T-cell (primary cell): Measurements from ENCODE around the gene LRP5. TPM values are rescaled to one million over a fixed set of nuclear protein-coding genes. Genes with fewer than 3 reads are reported as not detected.

Experiments used
- ATAC-seq, 4 experiments: fragments of 200-7000 bp in 3 of 4; fragments of 150-1000 bp in 1 of 4; cut with Tn5 transposase; replicated peaks in 1 of 4; 1 replicate in 3 of 4; 2 replicates in 1 of 4; pipeline ENCODE4 v1.10.0; 2021; ENCODE audit warnings: moderate library complexity in 3 of 4, mild to moderate bottlenecking in 2 of 4, moderate number of reproducible peaks in 1 of 4
- CTCF ChIA-PET, 2 donors: fragments of 300-600 bp; sonication (Branson Sonifier 250); formaldehyde crosslinking; loops; one replicate each; lab custom pipeline; 2022; ENCODE audit warnings: antibody characterized with exemption in 2 of 2; lab: Charles Lee
- POLR2A ChIA-PET, 2 donors: fragments of 300-600 bp; sonication (Branson Sonifier 250); formaldehyde crosslinking; loops; one replicate each; lab custom pipeline; 2022; ENCODE audit warnings: antibody characterized with exemption in 2 of 2; lab: Charles Lee
- DNase-seq, 35 experiments: peaks; one replicate each; pipeline versions ENCODE4 v3.0.0 to v3.0.0-alpha.2; 2013 to 2023
- H3K27ac ChIP-seq: one replicate; pipeline ENCODE4 v1.5.1; 2013; ENCODE audit warnings: low read length
- H3K27me3 ChIP-seq, 2 experiments: replicated peaks in 1 of 2; 1 replicate in 1 of 2; 2 replicates in 1 of 2; pipeline versions ENCODE4 v1.6.1 to v1.7.0; 2013; ENCODE audit warnings: low read length in 1 of 2, mixed read lengths in 1 of 2; ENCODE audit not compliant: control insufficient read depth in 2 of 2, insufficient read depth in 2 of 2; ENCODE audit errors: extremely low read depth in 1 of 2
- H3K36me3 ChIP-seq, 2 donors: 1 replicate in 1 of 2; 2 replicates in 1 of 2; pipeline versions ENCODE4 v1.6.1 to v1.7.0; 2013; ENCODE audit warnings: low read length in 1 of 2; ENCODE audit not compliant: control insufficient read depth in 2 of 2, insufficient read depth in 1 of 2; ENCODE audit errors: extremely low read depth in 1 of 2
- H3K4me1 ChIP-seq, 2 experiments: 1 replicate in 1 of 2; 2 replicates in 1 of 2; pipeline versions ENCODE4 v1.6.1 to v1.7.0; 2013; ENCODE audit warnings: low read length in 2 of 2, mixed read lengths in 1 of 2; ENCODE audit not compliant: insufficient read depth in 2 of 2, control insufficient read depth in 1 of 2; ENCODE audit errors: extremely low read depth in 1 of 2
- H3K4me3 ChIP-seq, 2 donors: 1 replicate in 1 of 2; 2 replicates in 1 of 2; pipeline versions ENCODE4 v1.5.1 to v1.7.0; 2013; ENCODE audit warnings: mild to moderate bottlenecking in 2 of 2, low read length in 1 of 2, moderate library complexity in 1 of 2; ENCODE audit not compliant: control insufficient read depth in 1 of 2; ENCODE audit errors: extremely low read depth in 1 of 2
- H3K9me3 ChIP-seq: 2 replicates; pipeline ENCODE4 v1.7.0; 2013
- H3K27ac Mint-ChIP-seq, 2 donors: one replicate each; pipeline ENCODE4 v1.8.0; 2020 to 2021; ENCODE audit warnings: mild to moderate bottlenecking in 2 of 2, mixed read lengths in 2 of 2
- H3K27me3 Mint-ChIP-seq, 2 donors: one replicate each; pipeline ENCODE4 v1.8.0; 2021 to 2022; ENCODE audit warnings: mixed read lengths in 2 of 2
- H3K36me3 Mint-ChIP-seq: one replicate; pipeline ENCODE4 v1.8.0; 2021; ENCODE audit warnings: mixed read lengths
- H3K4me1 Mint-ChIP-seq, 3 donors: one replicate each; pipeline ENCODE4 v1.8.0; 2020 to 2022; ENCODE audit warnings: mixed read lengths in 3 of 3, mild to moderate bottlenecking in 1 of 3
- H3K4me3 Mint-ChIP-seq, 3 donors: one replicate each; pipeline ENCODE4 v1.8.0; 2020 to 2022; ENCODE audit warnings: mild to moderate bottlenecking in 3 of 3, mixed read lengths in 3 of 3, moderate library complexity in 3 of 3
- H3K9me3 Mint-ChIP-seq, 3 donors: one replicate each; pipeline ENCODE4 v1.8.0; 2020 to 2022; ENCODE audit warnings: mixed read lengths in 3 of 3
- WGBS: methylation state at CpG from one replicate; pipeline ENCODE4 v1.1.5; 2013; ENCODE audit warnings: missing lambda C conversion rate; ENCODE audit not compliant: insufficient coverage; 5-methylcytosine and 5-hydroxymethylcytosine counted together
- total RNA-seq, 35 experiments: library from RNA in 6 of 35; stranded (reverse) in 6 of 35; fragments of 120-200 nt in 1 of 35; gene quantifications; one replicate each; pipeline versions ENCODE4 v1.2.1 to v1.2.4 and lab custom pipeline; 2013 to 2026

Gene LRP5
- total RNA-seq, 5 donors from 2014 or later (not counting 1 experiment from before 2014, with no cell fraction given) = 1.8 to 11.3 (median 7.0) TPM

DNA sequence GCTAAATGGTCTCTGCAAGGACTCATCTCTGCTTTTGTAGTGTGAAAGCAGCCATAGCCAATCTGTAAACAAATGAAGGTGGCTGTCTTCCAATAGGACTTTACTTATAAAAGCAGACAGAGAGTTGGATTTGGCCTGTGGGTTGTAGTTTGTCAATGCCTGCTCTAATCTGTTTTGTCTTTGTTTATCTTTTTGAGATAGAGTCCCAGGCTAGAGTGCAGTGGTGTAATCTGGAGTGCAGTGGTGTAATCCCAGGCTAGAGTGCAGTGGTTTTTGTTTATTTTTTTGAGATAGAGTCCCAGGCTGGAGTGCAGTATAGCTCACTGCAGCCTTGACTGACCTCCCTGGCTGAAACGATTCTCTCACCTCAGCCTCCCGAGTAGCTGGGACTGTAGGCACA, 156.7 kb downstream of the LRP5 start:
- ATAC-seq = no peak

DNA sequence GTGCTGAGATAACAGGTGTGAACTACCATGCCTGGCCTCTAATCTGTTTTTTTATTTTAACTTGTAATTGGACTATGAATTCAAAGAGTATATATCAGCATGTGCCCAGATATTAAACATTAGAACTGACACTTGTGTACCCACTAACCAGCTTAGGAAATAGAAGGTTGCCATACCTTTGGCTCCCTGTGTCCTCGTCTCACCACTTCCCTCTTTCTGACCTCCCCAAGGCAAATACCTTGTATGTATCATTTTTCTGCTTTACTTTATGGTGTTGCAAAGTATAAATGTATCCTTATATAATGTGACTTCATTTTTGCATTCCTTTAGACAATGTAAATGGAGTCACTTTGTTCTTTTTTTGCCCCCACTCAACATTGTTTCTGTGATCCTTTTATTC, 157.3 kb downstream of the LRP5 start:
- Mint-ChIP-seq H3K36me3 (peaks cover 26% of the 10 kb centered on the region), H3K27ac (peak overlapping the region; percentile 20 to 61), H3K4me3 (peak overlapping the region; percentile 22 to 78 (median 29)), H3K4me1 (peaks cover 92 to 97% (median 94%) of the 10 kb centered on the region in 3 donors), H3K27me3 (no peaks in the 10 kb centered on the region), H3K9me3 (no peaks in the 10 kb centered on the region)
- POLR2A ChIA-PET = interaction anchor here in 1 of 2 donors (0.9 kb wide), 1 partner anchor 9 kb away, joined by 5 read pairs; the partner anchor contains the start of gene PPP6R3
- DNase-seq (no peak), ATAC-seq (no peak)
- Histone ChIP-seq H3K9me3 (no peaks in the 10 kb centered on the region), H3K27me3 (no peaks in the 10 kb centered on the region), H3K36me3 (peaks cover 0 to 6% of the 10 kb centered on the region in 2 donors), H3K4me3 (no peak overlapping the region), H3K27ac (no peak overlapping the region), H3K4me1 (peaks cover 51 to 66% of the 10 kb centered on the region in 2 experiments)
- CTCF ChIA-PET = no interaction called here
- no CpG with 5 or more reads among the region's 1 CpG for WGBS

More for the DNA sequence above, 156.7 kb downstream of the LRP5 start:
- Histone ChIP-seq H3K36me3 (peaks cover 0 to 6% of the 10 kb centered on the region in 2 donors), H3K27ac (no peak overlapping the region), H3K4me1 (peaks cover 55 to 69% of the 10 kb centered on the region in 2 experiments), H3K9me3 (no peaks in the 10 kb centered on the region), H3K27me3 (no peaks in the 10 kb centered on the region), H3K4me3 (no peak overlapping the region)
- Mint-ChIP-seq H3K27me3 (no peaks in the 10 kb centered on the region), H3K4me3 (peak overlapping the region in 2 of 3 donors; percentile 22 to 78), H3K9me3 (no peaks in the 10 kb centered on the region), H3K27ac (peak overlapping the region in 1 of 2 donors; percentile 28), H3K36me3 (peaks cover 27% of the 10 kb centered on the region), H3K4me1 (peaks cover 94 to 98% (median 96%) of the 10 kb centered on the region in 3 donors)
- POLR2A ChIA-PET = no interaction called here
- CTCF ChIA-PET = interaction anchor here (0.7 to 1.0 kb wide), 2 partner anchors 9 to 1122 kb away, joined by 3 read pairs; no protein-coding TSS in a partner anchor
- 55% methylated on average over 2 of the region's 2 CpGs for WGBS
- DNase-seq = no peak

GRCh38 chr11:68470304-68470811, 158.0 kb downstream of the LRP5 start:
- Mint-ChIP-seq H3K9me3 (no peaks in the 10 kb centered on the region), H3K4me3 (peak overlapping the region; percentile 50 to 78 (median 61)), H3K36me3 (peaks cover 26% of the 10 kb centered on the region), H3K27me3 (no peaks in the 10 kb centered on the region), H3K27ac (peak overlapping the region; percentile 68 to 74), H3K4me1 (peaks cover 87 to 90% (median 89%) of the 10 kb centered on the region in 3 donors)
- peaks cover 48 to 61% of the 10 kb centered on the region in 2 experiments for H3K4me1 ChIP-seq
- H3K36me3 ChIP-seq = peaks cover 0 to 6% of the 10 kb centered on the region in 2 donors
- ATAC-seq = no peak
- WGBS = 98% methylated on average over 4 of the region's 4 CpGs
- POLR2A ChIA-PET = interaction anchor here (0.6 to 0.9 kb wide), 4 partner anchors 8 to 23 kb away, joined by 3 to 7 read pairs (median 4); partner anchors contain the start of gene PPP6R3 (in 1 of the 2)
- CTCF ChIA-PET = interaction anchor here in 1 of 2 donors (0.6 kb wide), 1 partner anchor 36 kb away, joined by 5 read pairs; no protein-coding TSS in a partner anchor
- H3K4me3 ChIP-seq = no peak overlapping the region
- DNase-seq = no peak
- no peaks in the 10 kb centered on the region for H3K9me3 ChIP-seq
- no peaks in the 10 kb centered on the region for H3K27me3 ChIP-seq
- H3K27ac ChIP-seq = no peak overlapping the region

GRCh38 chr11:68471360-68472340, 159.3 kb downstream of the LRP5 start:
- Mint-ChIP-seq H3K36me3 (peaks cover 26% of the 10 kb centered on the region), H3K4me1 (peaks cover 77 to 82% (median 79%) of the 10 kb centered on the region in 3 donors), H3K4me3 (peak overlapping the region; percentile 60 to 78 (median 61)), H3K27me3 (no peaks in the 10 kb centered on the region), H3K27ac (peak overlapping the region; percentile 65 to 74), H3K9me3 (no peaks in the 10 kb centered on the region)
- peak overlapping the region; percentile 41 for H3K27ac ChIP-seq
- H3K9me3 ChIP-seq = no peaks in the 10 kb centered on the region
- peak in 31 of 35 experiments; percentile 19 to 67 (median 45) for DNase-seq
- WGBS = 64% methylated on average over 11 of the region's 17 CpGs
- CTCF ChIA-PET = no interaction called here
- peaks cover 0 to 6% of the 10 kb centered on the region in 2 donors for H3K36me3 ChIP-seq
- peaks cover 47 to 61% of the 10 kb centered on the region in 2 experiments for H3K4me1 ChIP-seq
- POLR2A ChIA-PET = interaction anchor here in 1 of 2 donors (0.7 kb wide), 1 partner anchor 12 kb away, joined by 3 read pairs; no protein-coding TSS in a partner anchor
- no peaks in the 10 kb centered on the region for H3K27me3 ChIP-seq
- H3K4me3 ChIP-seq = peak overlapping the region; percentile 8 to 39
- ATAC-seq = peak; percentile 63 to 85 (median 69)

GRCh38 chr11:68472778-68473177, 160.4 kb downstream of the LRP5 start:
- H3K27ac ChIP-seq = no peak overlapping the region
- H3K36me3 ChIP-seq = peaks cover 0 to 6% of the 10 kb centered on the region in 2 donors
- H3K9me3 Mint-ChIP-seq = no peaks in the 10 kb centered on the region
- H3K4me1 ChIP-seq = peaks cover 42 to 54% of the 10 kb centered on the region in 2 experiments
- H3K4me3 ChIP-seq = no peak overlapping the region
- DNase-seq (no peak), ATAC-seq (no peak)
- peak overlapping the region in 2 of 3 donors; percentile 61 to 78 for H3K4me3 Mint-ChIP-seq
- CTCF ChIA-PET = interaction anchor here in 1 of 2 donors (0.5 kb wide), 1 partner anchor 267 kb away, joined by 5 read pairs; no protein-coding TSS in a partner anchor
- peaks cover 76 to 81% (median 79%) of the 10 kb centered on the region in 3 donors for H3K4me1 Mint-ChIP-seq
- H3K27me3 Mint-ChIP-seq = no peaks in the 10 kb centered on the region
- peaks cover 26% of the 10 kb centered on the region for H3K36me3 Mint-ChIP-seq
- no peaks in the 10 kb centered on the region for H3K9me3 ChIP-seq
- POLR2A ChIA-PET = no interaction called here
- whole genome bisulfite sequencing = 100% methylated on average over 2 of the region's 2 CpGs
- H3K27ac Mint-ChIP-seq = peak overlapping the region in 1 of 2 donors; percentile 50
- H3K27me3 ChIP-seq = no peaks in the 10 kb centered on the region
